GM11168 (cell line): ENCODE data around the gene ANKRD55.
"Not testable (repeated sequence)": the region's sequence is repeated elsewhere in the genome, so short reads cannot be mapped to it uniquely, and the experiment has no call there.

ENCODE experiments used
- in situ Hi-C: fragments of 300-500 bp; cut with MboI; formaldehyde crosslinking; loops from one replicate; pipeline ENCODE4 v1.12.0; 2022; ENCODE audit warnings: low sequenced_read_pairs; ENCODE audit not compliant: unreplicated experiment

Gene ANKRD55

GRCh38 chr5:56212130-56212879 is 20.8 kb downstream of the ANKRD55 start:
- in situ Hi-C loops: no loop called here

- in situ Hi-C loops: no loop called here
These were observed 21.7 kb downstream of the ANKRD55 start for GRCh38 chr5:56211298-56211865.

GRCh38 chr5:56208681-56209080 is 24.4 kb downstream of the ANKRD55 start:
- in situ Hi-C loops: no loop called here

GRCh38 chr5:56207537-56207936 is 25.6 kb downstream of the ANKRD55 start:
- in situ Hi-C loops: no loop called here

GRCh38 chr5:56206126-56206910 is 26.8 kb downstream of the ANKRD55 start:
- in situ Hi-C loops: no loop called here

GRCh38 chr5:56203936-56204335 is 29.2 kb downstream of the ANKRD55 start:
- in situ Hi-C loops: not testable (repeated sequence)

GRCh38 chr5:56202483-56202882 is 30.6 kb downstream of the ANKRD55 start:
- in situ Hi-C loops: no loop called here

- in situ Hi-C loops: not testable (repeated sequence)
These were observed 31.3 kb downstream of the ANKRD55 start for GRCh38 chr5:56201762-56202261.

GRCh38 chr5:56200971-56201666 is 32.0 kb downstream of the ANKRD55 start:
- in situ Hi-C loops: no loop called here

GRCh38 chr5:56195016-56195415 is 38.1 kb downstream of the ANKRD55 start:
- in situ Hi-C loops: loop anchor here (10.0 kb wide), 2 partner anchors 220 to 250 kb away; no protein-coding TSS in a partner anchor

- in situ Hi-C loops: loop anchor here (10.0 kb wide), 2 partner anchors 217 to 247 kb away; no protein-coding TSS in a partner anchor
These were observed 40.9 kb downstream of the ANKRD55 start for GRCh38 chr5:56192246-56192645.

- in situ Hi-C loops: loop anchor here (10.0 kb wide), 2 partner anchors 217 to 247 kb away; no protein-coding TSS in a partner anchor
These were observed 41.5 kb downstream of the ANKRD55 start for GRCh38 chr5:56191656-56192055.

GRCh38 chr5:56190497-56190896 is 42.6 kb downstream of the ANKRD55 start:
- in situ Hi-C loops: loop anchor here (10.0 kb wide), 2 partner anchors 216 to 246 kb away; no protein-coding TSS in a partner anchor

GRCh38 chr5:56185768-56186311 is 47.3 kb downstream of the ANKRD55 start:
- in situ Hi-C loops: no loop called here

GRCh38 chr5:56183506-56183905 is 49.6 kb downstream of the ANKRD55 start:
- in situ Hi-C loops: no loop called here

GRCh38 chr5:56179442-56179841 is 53.7 kb downstream of the ANKRD55 start:
- in situ Hi-C loops: no loop called here

GRCh38 chr5:56178823-56179222 is 54.3 kb downstream of the ANKRD55 start:
- in situ Hi-C loops: no loop called here

- in situ Hi-C loops: no loop called here
These were observed 56.1 kb downstream of the ANKRD55 start for GRCh38 chr5:56176871-56177533.

- in situ Hi-C loops: no loop called here
These were observed 56.9 kb downstream of the ANKRD55 start for GRCh38 chr5:56176155-56176798.
